ENCODE data around the gene L2HGDH. TPM values are rescaled to one million over a fixed set of nuclear protein-coding genes. Genes with fewer than 3 reads are reported as not detected.

The L2HGDH gene
- total and polyA plus RNA-seq, 9 of the 15 experiments (the other 6 are each of a cell fraction or from before 2014, with no cell fraction given): 1.7 to 16.1 (median 10.5) TPM

DNA sequence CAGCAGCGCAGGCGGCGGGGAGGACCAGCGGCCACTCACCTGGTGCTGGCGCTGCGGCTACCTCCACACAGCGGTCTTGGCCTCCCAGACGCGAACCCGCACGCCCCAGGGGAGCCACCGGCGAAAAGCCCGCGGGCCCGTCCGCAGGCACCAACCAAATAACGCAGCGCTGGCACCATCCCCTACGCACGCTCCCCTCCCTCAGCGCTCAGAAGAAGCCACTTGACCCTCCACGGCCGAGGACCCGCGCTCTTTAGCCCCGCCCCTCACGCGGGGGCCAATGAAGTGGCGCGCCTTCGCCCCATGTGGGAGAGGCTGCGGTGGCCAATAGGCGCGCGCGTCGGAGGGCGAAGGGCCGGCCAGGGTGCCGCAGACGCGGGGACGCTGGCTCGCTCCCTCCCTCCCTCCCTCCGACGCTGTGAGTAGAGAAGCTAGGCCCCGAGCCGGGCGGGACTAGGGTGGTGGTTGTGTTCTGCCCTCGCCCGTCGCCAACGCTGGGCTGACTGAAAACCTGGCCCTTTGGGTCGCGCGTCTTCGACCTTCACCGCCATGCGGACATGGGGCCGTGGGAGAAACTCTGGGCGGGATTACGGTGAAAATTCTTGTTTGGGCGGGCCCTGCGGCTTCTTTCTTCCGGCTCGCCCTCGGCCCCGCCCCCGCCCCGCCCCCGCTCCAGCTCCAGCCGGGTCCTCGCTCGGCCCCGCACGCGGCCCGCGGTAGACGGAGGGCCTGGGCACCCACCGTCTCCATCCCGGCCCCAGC, at the start of gene L2HGDH, which contains the start of gene DMAC2L (continued):
- TF ChIP-seq UBTF (IDR thresholded peaks at IDR 0.05; ENCODE audit: borderline replicate concordance in 1 of 2, low read depth in 2 of 2, low read length in 2 of 2) (no peak), ZNF316 (IDR thresholded peaks at IDR 0.05) (no peak), NCOA2 (IDR thresholded peaks at IDR 0.05; ENCODE audit: partially characterized antibody in 2 of 2) (no peak)
- TF ChIP-seq, protein P1, sequence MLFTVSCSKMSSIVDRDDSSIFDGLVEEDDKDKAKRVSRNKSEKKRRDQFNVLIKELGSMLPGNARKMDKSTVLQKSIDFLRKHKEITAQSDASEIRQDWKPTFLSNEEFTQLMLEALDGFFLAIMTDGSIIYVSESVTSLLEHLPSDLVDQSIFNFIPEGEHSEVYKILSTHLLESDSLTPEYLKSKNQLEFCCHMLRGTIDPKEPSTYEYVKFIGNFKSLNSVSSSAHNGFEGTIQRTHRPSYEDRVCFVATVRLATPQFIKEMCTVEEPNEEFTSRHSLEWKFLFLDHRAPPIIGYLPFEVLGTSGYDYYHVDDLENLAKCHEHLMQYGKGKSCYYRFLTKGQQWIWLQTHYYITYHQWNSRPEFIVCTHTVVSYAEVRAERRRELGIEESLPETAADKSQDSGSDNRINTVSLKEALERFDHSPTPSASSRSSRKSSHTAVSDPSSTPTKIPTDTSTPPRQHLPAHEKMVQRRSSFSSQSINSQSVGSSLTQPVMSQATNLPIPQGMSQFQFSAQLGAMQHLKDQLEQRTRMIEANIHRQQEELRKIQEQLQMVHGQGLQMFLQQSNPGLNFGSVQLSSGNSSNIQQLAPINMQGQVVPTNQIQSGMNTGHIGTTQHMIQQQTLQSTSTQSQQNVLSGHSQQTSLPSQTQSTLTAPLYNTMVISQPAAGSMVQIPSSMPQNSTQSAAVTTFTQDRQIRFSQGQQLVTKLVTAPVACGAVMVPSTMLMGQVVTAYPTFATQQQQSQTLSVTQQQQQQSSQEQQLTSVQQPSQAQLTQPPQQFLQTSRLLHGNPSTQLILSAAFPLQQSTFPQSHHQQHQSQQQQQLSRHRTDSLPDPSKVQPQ (CRISPR knock-in tag; IDR thresholded peaks at IDR 0.05; ENCODE audit: borderline replicate concordance): no peak
- TF ChIP-seq, protein P2, sequence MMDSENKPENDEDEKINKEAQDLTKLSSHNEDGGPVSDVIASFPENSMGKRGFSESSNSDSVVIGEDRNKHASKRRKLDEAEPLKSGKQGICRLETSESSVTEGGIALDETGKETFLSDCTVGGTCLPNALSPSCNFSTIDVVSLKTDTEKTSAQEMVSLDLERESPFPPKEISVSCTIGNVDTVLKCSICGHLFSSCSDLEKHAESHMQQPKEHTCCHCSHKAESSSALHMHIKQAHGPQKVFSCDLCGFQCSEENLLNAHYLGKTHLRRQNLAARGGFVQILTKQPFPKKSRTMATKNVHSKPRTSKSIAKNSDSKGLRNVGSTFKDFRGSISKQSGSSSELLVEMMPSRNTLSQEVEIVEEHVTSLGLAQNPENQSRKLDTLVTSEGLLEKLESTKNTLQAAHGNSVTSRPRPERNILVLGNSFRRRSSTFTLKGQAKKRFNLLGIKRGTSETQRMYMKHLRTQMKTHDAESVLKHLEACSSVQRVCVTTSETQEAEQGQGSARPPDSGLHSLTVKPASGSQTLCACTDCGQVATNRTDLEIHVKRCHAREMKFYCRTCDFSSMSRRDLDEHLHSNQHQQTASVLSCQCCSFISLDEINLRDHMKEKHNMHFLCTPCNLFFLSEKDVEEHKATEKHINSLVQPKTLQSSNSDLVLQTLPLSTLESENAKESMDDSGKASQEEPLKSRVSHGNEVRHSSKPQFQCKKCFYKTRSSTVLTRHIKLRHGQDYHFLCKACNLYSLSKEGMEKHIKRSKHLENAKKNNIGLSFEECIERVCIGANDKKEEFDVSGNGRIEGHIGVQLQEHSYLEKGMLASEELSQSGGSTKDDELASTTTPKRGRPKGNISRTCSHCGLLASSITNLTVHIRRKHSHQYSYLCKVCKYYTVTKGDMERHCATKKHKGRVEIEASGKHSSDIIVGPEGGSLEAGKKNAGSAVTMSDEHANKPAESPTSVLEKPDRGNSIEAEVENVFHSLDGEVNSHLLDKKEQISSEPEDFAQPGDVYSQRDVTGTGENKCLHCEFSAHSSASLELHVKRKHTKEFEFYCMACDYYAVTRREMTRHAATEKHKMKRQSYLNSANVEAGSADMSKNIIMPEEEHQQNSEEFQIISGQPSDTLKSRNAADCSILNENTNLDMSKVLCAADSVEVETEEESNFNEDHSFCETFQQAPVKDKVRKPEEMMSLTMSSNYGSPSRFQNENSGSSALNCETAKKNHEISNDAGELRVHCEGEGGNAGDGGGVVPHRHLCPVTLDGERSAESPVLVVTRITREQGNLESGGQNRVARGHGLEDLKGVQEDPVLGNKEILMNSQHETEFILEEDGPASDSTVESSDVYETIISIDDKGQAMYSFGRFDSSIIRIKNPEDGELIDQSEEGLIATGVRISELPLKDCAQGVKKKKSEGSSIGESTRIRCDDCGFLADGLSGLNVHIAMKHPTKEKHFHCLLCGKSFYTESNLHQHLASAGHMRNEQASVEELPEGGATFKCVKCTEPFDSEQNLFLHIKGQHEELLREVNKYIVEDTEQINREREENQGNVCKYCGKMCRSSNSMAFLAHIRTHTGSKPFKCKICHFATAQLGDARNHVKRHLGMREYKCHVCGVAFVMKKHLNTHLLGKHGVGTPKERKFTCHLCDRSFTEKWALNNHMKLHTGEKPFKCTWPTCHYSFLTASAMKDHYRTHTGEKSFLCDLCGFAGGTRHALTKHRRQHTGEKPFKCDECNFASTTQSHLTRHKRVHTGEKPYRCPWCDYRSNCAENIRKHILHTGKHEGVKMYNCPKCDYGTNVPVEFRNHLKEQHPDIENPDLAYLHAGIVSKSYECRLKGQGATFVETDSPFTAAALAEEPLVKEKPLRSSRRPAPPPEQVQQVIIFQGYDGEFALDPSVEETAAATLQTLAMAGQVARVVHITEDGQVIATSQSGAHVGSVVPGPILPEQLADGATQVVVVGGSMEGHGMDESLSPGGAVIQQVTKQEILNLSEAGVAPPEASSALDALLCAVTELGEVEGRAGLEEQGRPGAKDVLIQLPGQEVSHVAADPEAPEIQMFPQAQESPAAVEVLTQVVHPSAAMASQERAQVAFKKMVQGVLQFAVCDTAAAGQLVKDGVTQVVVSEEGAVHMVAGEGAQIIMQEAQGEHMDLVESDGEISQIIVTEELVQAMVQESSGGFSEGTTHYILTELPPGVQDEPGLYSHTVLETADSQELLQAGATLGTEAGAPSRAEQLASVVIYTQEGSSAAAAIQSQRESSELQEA (IDR thresholded peaks at IDR 0.05; ENCODE audit: low read depth): no peak
